Cardiac fibroblast (primary cell): ENCODE data around the gene DNAI1.

Experiments
- DNase-seq, 2 donors: peaks; one replicate each; pipeline versions ENCODE4 v3.0.0 to v3.0.0-alpha.2; 2010; ENCODE audit warnings: low read depth in 2 of 2
- H3K4me3 ChIP-seq, 2 donors: replicated peaks in 1 of 2; 1 replicate in 1 of 2; 2 replicates in 1 of 2; pipeline ENCODE4 v1.5.1; 2011; ENCODE audit warnings: low read depth in 2 of 2, low read length in 2 of 2, mild to moderate bottlenecking in 2 of 2, moderate library complexity in 1 of 2
- CTCF ChIP-seq: IDR thresholded peaks from one replicate; pipeline ENCODE4 v1.5.1; 2011; ENCODE audit warnings: low read depth, mild to moderate bottlenecking, low read length, inconsistent platforms

The DNAI1 gene

GRCh38 chr9:34502471-34502870 is 43.9 kb downstream of the DNAI1 start:
- DNase-seq, result no peak
- TF ChIP-seq CTCF, result no peak
- H3K4me3 ChIP-seq, result no peak overlapping the region

- TF ChIP-seq CTCF, result no peak
- no peak for DNase-seq
- H3K4me3 ChIP-seq, result no peak overlapping the region
Observed at GRCh38 chr9:34502891-34503290, 44.3 kb downstream of the DNAI1 start.

GRCh38 chr9:34503406-34503805 is 44.8 kb downstream of the DNAI1 start:
- no peak for TF ChIP-seq CTCF
- H3K4me3 ChIP-seq, result no peak overlapping the region
- DNase-seq, result no peak

- H3K4me3 ChIP-seq, result no peak overlapping the region
- no peak for TF ChIP-seq CTCF
- DNase-seq, result no peak
Observed at GRCh38 chr9:34505370-34506120, 46.9 kb downstream of the DNAI1 start.

- no peak for DNase-seq
- no peak overlapping the region for H3K4me3 ChIP-seq
- TF ChIP-seq CTCF, result no peak
Observed at GRCh38 chr9:34506623-34507022, 48.0 kb downstream of the DNAI1 start.

- TF ChIP-seq CTCF, result no peak
- no peak for DNase-seq
- H3K4me3 ChIP-seq, result no peak overlapping the region
Observed at GRCh38 chr9:34507556-34507955, 49.0 kb downstream of the DNAI1 start.

GRCh38 chr9:34507966-34508365 is 49.4 kb downstream of the DNAI1 start:
- DNase-seq, result no peak
- TF ChIP-seq CTCF, result no peak
- H3K4me3 ChIP-seq, result no peak overlapping the region
